KMS-11 (cell line): Measurements from ENCODE around the gene QPRT.

Experiments
- H2AFZ ChIP-seq: fragments of 200-600 bp; sonication (generic); 2 replicates; pipeline ENCODE4 v1.6.1; 2016; ENCODE audit warnings: antibody characterized with exemption, mixed run types, low read depth
- H3K27ac ChIP-seq: fragments of 200-600 bp; sonication (generic); 2 replicates; pipeline ENCODE4 v1.6.1; 2016; ENCODE audit warnings: mild to moderate bottlenecking, mixed run types
- H3K27me3 ChIP-seq: fragments of 200-600 bp; sonication (generic); 2 replicates; pipeline ENCODE4 v1.6.1; 2017; ENCODE audit warnings: mild to moderate bottlenecking, low read depth, mixed run types, moderate library complexity; ENCODE audit not compliant: insufficient read depth
- H3K36me3 ChIP-seq: fragments of 200-600 bp; sonication (generic); 2 replicates; pipeline ENCODE4 v1.6.1; 2017; ENCODE audit warnings: mild to moderate bottlenecking, mixed run types; ENCODE audit not compliant: insufficient read depth
- H3K4me1 ChIP-seq: fragments of 200-600 bp; sonication (generic); 2 replicates; pipeline ENCODE4 v1.6.1; 2016; ENCODE audit warnings: mild to moderate bottlenecking, low read depth, mixed run types; ENCODE audit not compliant: poor library complexity, severe bottlenecking
- H3K4me2 ChIP-seq: fragments of 200-600 bp; sonication (generic); 2 replicates; pipeline ENCODE4 v1.7.0; 2016; ENCODE audit warnings: mild to moderate bottlenecking, mixed run types
- H3K4me3 ChIP-seq: fragments of 200-600 bp; sonication (generic); IDR thresholded peaks from 2 replicates; pipeline ENCODE4 v1.6.1; 2017; ENCODE audit warnings: low read depth, low read length, mixed read lengths; ENCODE audit not compliant: insufficient read depth
- H3K79me2 ChIP-seq: fragments of 200-600 bp; sonication (generic); 2 replicates; pipeline ENCODE4 v1.6.1; 2016; ENCODE audit warnings: low read depth, mixed run types; ENCODE audit not compliant: insufficient read depth
- H3K9ac ChIP-seq: fragments of 200-600 bp; sonication (generic); 2 replicates; pipeline ENCODE4 v1.6.1; 2016; ENCODE audit warnings: mild to moderate bottlenecking, mixed run types
- H4K20me1 ChIP-seq: fragments of 200-600 bp; sonication (generic); 2 replicates; pipeline ENCODE4 v1.6.1; 2016; ENCODE audit warnings: mild to moderate bottlenecking, mixed run types; ENCODE audit not compliant: insufficient read depth
- CTCF ChIP-seq: fragments of 200-600 bp; sonication (generic); conservative IDR thresholded peaks from 2 replicates; pipeline ENCODE4 v1.6.1; 2017; ENCODE audit warnings: low read depth, mild to moderate bottlenecking, antibody characterized with exemption, low read length, moderate library complexity, mixed read lengths

Gene QPRT

GRCh38 chr16:29742683-29743275 lies 63.8 kb downstream of the QPRT start:
- Histone ChIP-seq H3K4me1 (peaks cover 8% of the 10 kb centered on the region), H3K4me3 (no peak overlapping the region)
- no peak for TF ChIP-seq CTCF

GRCh38 chr16:29743475-29743826 lies 64.5 kb downstream of the QPRT start:
- Histone ChIP-seq H3K9ac (no peak overlapping the region), H3K4me1 (peaks cover 6% of the 10 kb centered on the region), H3K27me3 (no peaks in the 10 kb centered on the region), H2AFZ (no peak overlapping the region), H3K27ac (no peak overlapping the region), H4K20me1 (no peaks in the 10 kb centered on the region), H3K4me2 (no peak overlapping the region), H3K36me3 (no peaks in the 10 kb centered on the region), H3K4me3 (no peak overlapping the region), H3K79me2 (no peaks in the 10 kb centered on the region)
- no peak for TF ChIP-seq CTCF

More at GRCh38 chr16:29742683-29743275, 63.8 kb downstream of the QPRT start:
- H2AFZ ChIP-seq = no peak overlapping the region
- no peak overlapping the region for H3K4me2 ChIP-seq
- H3K79me2 ChIP-seq = no peaks in the 10 kb centered on the region
- H3K9ac ChIP-seq = no peak overlapping the region
- no peaks in the 10 kb centered on the region for H4K20me1 ChIP-seq
- no peak overlapping the region for H3K27ac ChIP-seq
- H3K27me3 ChIP-seq = no peaks in the 10 kb centered on the region
- no peaks in the 10 kb centered on the region for H3K36me3 ChIP-seq

- peaks cover under 1% of the 10 kb centered on the region for H3K4me1 ChIP-seq
- no peak overlapping the region for H3K27ac ChIP-seq
- H3K36me3 ChIP-seq = no peaks in the 10 kb centered on the region
- no peak overlapping the region for H3K4me2 ChIP-seq
- H3K4me3 ChIP-seq = no peak overlapping the region
- no peaks in the 10 kb centered on the region for H4K20me1 ChIP-seq
- no peaks in the 10 kb centered on the region for H3K27me3 ChIP-seq
- no peaks in the 10 kb centered on the region for H3K79me2 ChIP-seq
- no peak overlapping the region for H2AFZ ChIP-seq
- TF ChIP-seq CTCF = no peak
- H3K9ac ChIP-seq = no peak overlapping the region
These were observed 65.0 kb downstream of the QPRT start for GRCh38 chr16:29743827-29744531.

- no peaks in the 10 kb centered on the region for H3K27me3 ChIP-seq
- no peaks in the 10 kb centered on the region for H4K20me1 ChIP-seq
- H3K36me3 ChIP-seq = no peaks in the 10 kb centered on the region
- no peaks in the 10 kb centered on the region for H3K4me1 ChIP-seq
- H3K4me2 ChIP-seq = no peak overlapping the region
- no peaks in the 10 kb centered on the region for H3K79me2 ChIP-seq
- H3K4me3 ChIP-seq = no peak overlapping the region
- no peak overlapping the region for H3K9ac ChIP-seq
- no peak overlapping the region for H2AFZ ChIP-seq
- H3K27ac ChIP-seq = no peak overlapping the region
- TF ChIP-seq CTCF = no peak
These were observed 65.6 kb downstream of the QPRT start for GRCh38 chr16:29744541-29745101.
